GM23338 (cell line): ENCODE results near the gene APOL6. TPM values are rescaled to one million over a fixed set of nuclear protein-coding genes. Genes with fewer than 3 reads are reported as not detected.

Experiments used
- ATAC-seq: fragments of 200-7000 bp; cut with Tn5 transposase; 3 replicates; pipeline ENCODE4 v1.9.1; 2020
- DNase-seq: peaks from one replicate; pipeline ENCODE4 v3.0.0-alpha.2; 2015; ENCODE audit warnings: low spot score
- H2AFZ ChIP-seq: fragments of 200-600 bp; sonication (generic); 2 replicates; pipeline ENCODE4 v1.8.0; 2016; ENCODE audit warnings: antibody characterized with exemption, mild to moderate bottlenecking, moderate library complexity
- H3F3A ChIP-seq: fragments of 200-600 bp; sonication (generic); replicated peaks from 2 replicates; pipeline ENCODE4 v1.8.0; 2017; ENCODE audit warnings: antibody characterized with exemption, mixed run types, low read depth
- H3K27ac ChIP-seq: fragments of 200-600 bp; sonication (generic); 2 replicates; pipeline ENCODE4 v1.6.1; 2016; ENCODE audit warnings: low read depth
- H3K27me3 ChIP-seq: fragments of 200-600 bp; sonication (generic); 2 replicates; pipeline ENCODE4 v1.8.0; 2016; ENCODE audit warnings: mild to moderate bottlenecking, mixed run types, moderate library complexity; ENCODE audit not compliant: insufficient read depth
- H3K36me3 ChIP-seq: fragments of 200-600 bp; sonication (generic); 2 replicates; pipeline ENCODE4 v1.8.0; 2016; ENCODE audit warnings: mild to moderate bottlenecking; ENCODE audit not compliant: insufficient read depth
- H3K4me1 ChIP-seq: fragments of 200-600 bp; sonication (generic); 2 replicates; pipeline ENCODE4 v1.8.0; 2016; ENCODE audit warnings: mild to moderate bottlenecking, moderate library complexity; ENCODE audit not compliant: insufficient read depth
- H3K4me2 ChIP-seq: fragments of 200-600 bp; sonication (generic); 2 replicates; pipeline ENCODE4 v1.7.1; 2017; ENCODE audit warnings: mixed run types
- H3K4me3 ChIP-seq: fragments of 200-600 bp; sonication (generic); 2 replicates; pipeline ENCODE4 v1.6.1; 2016; ENCODE audit warnings: mixed run types
- H3K79me2 ChIP-seq: fragments of 200-600 bp; sonication (generic); replicated peaks from 2 replicates; pipeline ENCODE4 v1.8.0; 2017; ENCODE audit warnings: mild to moderate bottlenecking; ENCODE audit not compliant: insufficient read depth
- H3K9me2 ChIP-seq: fragments of 200-600 bp; sonication (generic); 2 replicates; pipeline ENCODE4 v1.8.0; 2017; ENCODE audit not compliant: insufficient read depth
- H4K20me1 ChIP-seq: fragments of 200-600 bp; sonication (generic); replicated peaks from 2 replicates; pipeline ENCODE4 v1.8.0; 2017; ENCODE audit warnings: mild to moderate bottlenecking; ENCODE audit not compliant: insufficient read depth
- H3K27ac Mint-ChIP-seq: 2 replicates; pipeline ENCODE4 v1.8.0; 2020; ENCODE audit warnings: inconsistent platforms, mild to moderate bottlenecking, moderate library complexity, mixed read lengths
- H3K27me3 Mint-ChIP-seq: 3 replicates; pipeline ENCODE4 v1.8.0; 2022; ENCODE audit warnings: low read depth, mild to moderate bottlenecking, moderate library complexity, mixed read lengths, inconsistent platforms; ENCODE audit not compliant: insufficient read depth, poor library complexity
- H3K36me3 Mint-ChIP-seq: 3 replicates; pipeline ENCODE4 v1.8.0; 2021; ENCODE audit warnings: low read depth, mild to moderate bottlenecking, inconsistent platforms, moderate library complexity, mixed read lengths
- H3K4me1 Mint-ChIP-seq: 3 replicates; pipeline ENCODE4 v1.8.0; 2020; ENCODE audit warnings: mild to moderate bottlenecking, inconsistent platforms, mixed read lengths
- H3K4me3 Mint-ChIP-seq: 3 replicates; pipeline ENCODE4 v1.8.0; 2021; ENCODE audit warnings: moderate library complexity, mild to moderate bottlenecking, inconsistent platforms, mixed read lengths
- H3K9me3 Mint-ChIP-seq: 3 replicates; pipeline ENCODE4 v1.8.0; 2020; ENCODE audit warnings: moderate library complexity, mild to moderate bottlenecking, inconsistent platforms, mixed read lengths
- CREB1 ChIP-seq: fragments of 250-450 bp; sonication (Bioruptor Pico); IDR thresholded peaks from 2 replicates; pipeline ENCODE4 v1.5.0; 2020; ENCODE audit warnings: low read depth, mild to moderate bottlenecking, moderate library complexity
- JUNB ChIP-seq: IDR thresholded peaks from one replicate; pipeline ENCODE4 v1.6.1; 2016; ENCODE audit warnings: antibody characterized with exemption; ENCODE audit not compliant: unreplicated experiment
- NANOG ChIP-seq: IDR thresholded peaks from 2 replicates; pipeline ENCODE4 v1.6.1; 2016; ENCODE audit warnings: antibody characterized with exemption, borderline replicate concordance
- POLR2AphosphoS5 ChIP-seq: IDR thresholded peaks from 2 replicates; pipeline ENCODE4 v1.6.1; 2016; ENCODE audit warnings: antibody characterized with exemption, low read depth
- STAT1 ChIP-seq: IDR thresholded peaks from one replicate; pipeline ENCODE4 v1.6.1; 2016; ENCODE audit warnings: antibody characterized with exemption; ENCODE audit not compliant: unreplicated experiment
- ZNF114 ChIP-seq: fragments of 250-450 bp; sonication (Bioruptor Pico); IDR thresholded peaks from 2 replicates; pipeline ENCODE4 v1.5.0; 2020; ENCODE audit warnings: mild to moderate bottlenecking, moderate library complexity
- ZNF331 ChIP-seq: fragments of 250-450 bp; sonication (Bioruptor Pico); IDR thresholded peaks from 2 replicates; pipeline ENCODE4 v1.5.0; 2020; ENCODE audit warnings: low read depth, mild to moderate bottlenecking, moderate library complexity
- polyA plus RNA-seq: library from polyadenylated mRNA; unstranded; fragments of >200 nt; fragmentation: Nextera tagmentation; extraction: Ambion mirVana; gene quantifications from 2 replicates; pipeline ENCODE4 v1.2.1, GENCODE V29; 2016
- total RNA-seq: library from RNA; depleted of rRNA; stranded (reverse); fragments of >200 nt; shearing (Covaris generic); gene quantifications from 2 replicates; pipeline ENCODE4 v1.2.3, GENCODE V29; 2014
- TF ChIP-seq, protein P1 (sequence below): IDR thresholded peaks from one replicate; pipeline ENCODE4 v1.6.1; 2018; ENCODE audit warnings: antibody characterized with exemption; ENCODE audit not compliant: unreplicated experiment
- TF ChIP-seq, protein P2 (sequence below), 2 experiments: fragments of 200-600 bp in 1 of 2; sonication (generic) in 1 of 2; conservative IDR thresholded peaks; 2 replicates each; pipeline versions ENCODE4 v1.5.1 to v1.6.1; 2016 to 2017; ENCODE audit warnings: antibody characterized with exemption in 2 of 2, low read depth in 2 of 2, mild to moderate bottlenecking in 2 of 2, moderate library complexity in 1 of 2
- TF ChIP-seq, protein P3 (sequence below): IDR thresholded peaks from 2 replicates; pipeline ENCODE4 v1.6.1; 2016; ENCODE audit warnings: antibody characterized with exemption
- TF ChIP-seq, protein P4 (sequence below): fragments of 250-450 bp; sonication (Bioruptor Pico); IDR thresholded peaks from 2 replicates; pipeline ENCODE4 v1.5.0; 2020; ENCODE audit warnings: mild to moderate bottlenecking, moderate library complexity

Gene APOL6
- total and polyA plus RNA-seq, 2 experiments from 2014 or later: 0.10 to 0.14 TPM

DNA sequence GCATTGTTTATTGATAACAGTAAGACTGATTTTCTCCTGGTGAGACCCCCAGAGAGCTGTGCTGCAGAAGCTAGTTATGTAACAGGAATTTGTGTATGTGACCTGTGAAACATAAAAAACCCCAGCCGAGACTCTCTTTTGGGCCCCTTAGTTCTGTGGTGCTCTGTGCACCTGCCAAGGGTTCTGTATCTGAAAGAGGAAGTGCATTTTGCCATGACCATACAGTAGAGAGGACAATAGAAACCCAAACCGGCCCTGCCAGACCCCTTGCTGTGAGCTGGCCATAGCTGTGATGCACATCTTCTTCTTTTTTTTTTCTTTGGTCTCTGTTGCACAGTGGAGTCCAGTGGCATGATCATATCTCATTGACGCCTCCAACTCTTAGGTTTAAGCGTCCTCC lies 38.1 kb downstream of the APOL6 start (continued):
- TF ChIP-seq, protein P1, sequence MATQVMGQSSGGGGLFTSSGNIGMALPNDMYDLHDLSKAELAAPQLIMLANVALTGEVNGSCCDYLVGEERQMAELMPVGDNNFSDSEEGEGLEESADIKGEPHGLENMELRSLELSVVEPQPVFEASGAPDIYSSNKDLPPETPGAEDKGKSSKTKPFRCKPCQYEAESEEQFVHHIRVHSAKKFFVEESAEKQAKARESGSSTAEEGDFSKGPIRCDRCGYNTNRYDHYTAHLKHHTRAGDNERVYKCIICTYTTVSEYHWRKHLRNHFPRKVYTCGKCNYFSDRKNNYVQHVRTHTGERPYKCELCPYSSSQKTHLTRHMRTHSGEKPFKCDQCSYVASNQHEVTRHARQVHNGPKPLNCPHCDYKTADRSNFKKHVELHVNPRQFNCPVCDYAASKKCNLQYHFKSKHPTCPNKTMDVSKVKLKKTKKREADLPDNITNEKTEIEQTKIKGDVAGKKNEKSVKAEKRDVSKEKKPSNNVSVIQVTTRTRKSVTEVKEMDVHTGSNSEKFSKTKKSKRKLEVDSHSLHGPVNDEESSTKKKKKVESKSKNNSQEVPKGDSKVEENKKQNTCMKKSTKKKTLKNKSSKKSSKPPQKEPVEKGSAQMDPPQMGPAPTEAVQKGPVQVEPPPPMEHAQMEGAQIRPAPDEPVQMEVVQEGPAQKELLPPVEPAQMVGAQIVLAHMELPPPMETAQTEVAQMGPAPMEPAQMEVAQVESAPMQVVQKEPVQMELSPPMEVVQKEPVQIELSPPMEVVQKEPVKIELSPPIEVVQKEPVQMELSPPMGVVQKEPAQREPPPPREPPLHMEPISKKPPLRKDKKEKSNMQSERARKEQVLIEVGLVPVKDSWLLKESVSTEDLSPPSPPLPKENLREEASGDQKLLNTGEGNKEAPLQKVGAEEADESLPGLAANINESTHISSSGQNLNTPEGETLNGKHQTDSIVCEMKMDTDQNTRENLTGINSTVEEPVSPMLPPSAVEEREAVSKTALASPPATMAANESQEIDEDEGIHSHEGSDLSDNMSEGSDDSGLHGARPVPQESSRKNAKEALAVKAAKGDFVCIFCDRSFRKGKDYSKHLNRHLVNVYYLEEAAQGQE: no peak
- TF ChIP-seq NANOG (no peak), STAT1 (no peak), ZNF114 (CRISPR knock-in tag) (no peak), POLR2AphosphoS5 (no peak), CREB1 (CRISPR knock-in tag) (no peak), JUNB (no peak), ZNF331 (CRISPR knock-in tag) (no peak)
- TF ChIP-seq, protein P2, sequence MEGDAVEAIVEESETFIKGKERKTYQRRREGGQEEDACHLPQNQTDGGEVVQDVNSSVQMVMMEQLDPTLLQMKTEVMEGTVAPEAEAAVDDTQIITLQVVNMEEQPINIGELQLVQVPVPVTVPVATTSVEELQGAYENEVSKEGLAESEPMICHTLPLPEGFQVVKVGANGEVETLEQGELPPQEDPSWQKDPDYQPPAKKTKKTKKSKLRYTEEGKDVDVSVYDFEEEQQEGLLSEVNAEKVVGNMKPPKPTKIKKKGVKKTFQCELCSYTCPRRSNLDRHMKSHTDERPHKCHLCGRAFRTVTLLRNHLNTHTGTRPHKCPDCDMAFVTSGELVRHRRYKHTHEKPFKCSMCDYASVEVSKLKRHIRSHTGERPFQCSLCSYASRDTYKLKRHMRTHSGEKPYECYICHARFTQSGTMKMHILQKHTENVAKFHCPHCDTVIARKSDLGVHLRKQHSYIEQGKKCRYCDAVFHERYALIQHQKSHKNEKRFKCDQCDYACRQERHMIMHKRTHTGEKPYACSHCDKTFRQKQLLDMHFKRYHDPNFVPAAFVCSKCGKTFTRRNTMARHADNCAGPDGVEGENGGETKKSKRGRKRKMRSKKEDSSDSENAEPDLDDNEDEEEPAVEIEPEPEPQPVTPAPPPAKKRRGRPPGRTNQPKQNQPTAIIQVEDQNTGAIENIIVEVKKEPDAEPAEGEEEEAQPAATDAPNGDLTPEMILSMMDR (conservative IDR thresholded peaks at IDR 0.05; ENCODE audit: low read depth in 2 of 2): no peak
- TF ChIP-seq, protein P3, sequence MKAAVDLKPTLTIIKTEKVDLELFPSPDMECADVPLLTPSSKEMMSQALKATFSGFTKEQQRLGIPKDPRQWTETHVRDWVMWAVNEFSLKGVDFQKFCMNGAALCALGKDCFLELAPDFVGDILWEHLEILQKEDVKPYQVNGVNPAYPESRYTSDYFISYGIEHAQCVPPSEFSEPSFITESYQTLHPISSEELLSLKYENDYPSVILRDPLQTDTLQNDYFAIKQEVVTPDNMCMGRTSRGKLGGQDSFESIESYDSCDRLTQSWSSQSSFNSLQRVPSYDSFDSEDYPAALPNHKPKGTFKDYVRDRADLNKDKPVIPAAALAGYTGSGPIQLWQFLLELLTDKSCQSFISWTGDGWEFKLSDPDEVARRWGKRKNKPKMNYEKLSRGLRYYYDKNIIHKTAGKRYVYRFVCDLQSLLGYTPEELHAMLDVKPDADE: no peak

DNA sequence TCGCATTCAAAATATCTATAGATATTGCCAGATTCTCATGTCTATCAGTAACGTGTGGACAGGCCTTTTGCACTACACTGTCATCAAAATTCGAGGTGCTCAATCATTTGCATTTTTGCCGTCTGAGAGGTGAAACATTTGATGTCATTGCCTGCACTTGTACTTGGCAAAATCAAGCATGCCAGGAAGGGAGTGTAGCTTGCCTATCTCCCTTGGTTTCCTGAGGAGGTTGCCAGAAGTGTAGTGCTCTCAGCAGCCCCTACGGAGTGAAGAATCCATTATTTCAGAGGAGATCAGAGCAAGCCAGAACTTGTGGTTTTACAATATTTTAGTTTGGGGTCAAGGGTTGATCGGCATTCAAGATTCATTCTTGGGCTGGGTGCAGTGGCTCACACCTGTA lies 39.2 kb downstream of the APOL6 start:
- Histone ChIP-seq H3K4me2 (no peak overlapping the region), H3K27ac (no peak overlapping the region), H2AFZ (no peak overlapping the region), H3K4me3 (no peak overlapping the region), H3K4me1 (no peaks in the 10 kb centered on the region), H3K9me2 (no peaks in the 10 kb centered on the region), H3K36me3 (no peaks in the 10 kb centered on the region), H4K20me1 (no peaks in the 10 kb centered on the region), H3F3A (no peaks in the 10 kb centered on the region), H3K79me2 (no peaks in the 10 kb centered on the region), H3K27me3 (no peaks in the 10 kb centered on the region)
- no peak for DNase-seq
- Mint-ChIP-seq H3K4me1 (no peaks in the 10 kb centered on the region), H3K27ac (no peak overlapping the region), H3K36me3 (peaks cover 3% of the 10 kb centered on the region; the same call in 1 of the 3 replicates), H3K4me3 (no peak overlapping the region), H3K9me3 (peaks cover 2% of the 10 kb centered on the region; the same call in 1 of the 3 replicates), H3K27me3 (peaks cover 3% of the 10 kb centered on the region)
- no peak for ATAC-seq
- TF ChIP-seq, protein P4, sequence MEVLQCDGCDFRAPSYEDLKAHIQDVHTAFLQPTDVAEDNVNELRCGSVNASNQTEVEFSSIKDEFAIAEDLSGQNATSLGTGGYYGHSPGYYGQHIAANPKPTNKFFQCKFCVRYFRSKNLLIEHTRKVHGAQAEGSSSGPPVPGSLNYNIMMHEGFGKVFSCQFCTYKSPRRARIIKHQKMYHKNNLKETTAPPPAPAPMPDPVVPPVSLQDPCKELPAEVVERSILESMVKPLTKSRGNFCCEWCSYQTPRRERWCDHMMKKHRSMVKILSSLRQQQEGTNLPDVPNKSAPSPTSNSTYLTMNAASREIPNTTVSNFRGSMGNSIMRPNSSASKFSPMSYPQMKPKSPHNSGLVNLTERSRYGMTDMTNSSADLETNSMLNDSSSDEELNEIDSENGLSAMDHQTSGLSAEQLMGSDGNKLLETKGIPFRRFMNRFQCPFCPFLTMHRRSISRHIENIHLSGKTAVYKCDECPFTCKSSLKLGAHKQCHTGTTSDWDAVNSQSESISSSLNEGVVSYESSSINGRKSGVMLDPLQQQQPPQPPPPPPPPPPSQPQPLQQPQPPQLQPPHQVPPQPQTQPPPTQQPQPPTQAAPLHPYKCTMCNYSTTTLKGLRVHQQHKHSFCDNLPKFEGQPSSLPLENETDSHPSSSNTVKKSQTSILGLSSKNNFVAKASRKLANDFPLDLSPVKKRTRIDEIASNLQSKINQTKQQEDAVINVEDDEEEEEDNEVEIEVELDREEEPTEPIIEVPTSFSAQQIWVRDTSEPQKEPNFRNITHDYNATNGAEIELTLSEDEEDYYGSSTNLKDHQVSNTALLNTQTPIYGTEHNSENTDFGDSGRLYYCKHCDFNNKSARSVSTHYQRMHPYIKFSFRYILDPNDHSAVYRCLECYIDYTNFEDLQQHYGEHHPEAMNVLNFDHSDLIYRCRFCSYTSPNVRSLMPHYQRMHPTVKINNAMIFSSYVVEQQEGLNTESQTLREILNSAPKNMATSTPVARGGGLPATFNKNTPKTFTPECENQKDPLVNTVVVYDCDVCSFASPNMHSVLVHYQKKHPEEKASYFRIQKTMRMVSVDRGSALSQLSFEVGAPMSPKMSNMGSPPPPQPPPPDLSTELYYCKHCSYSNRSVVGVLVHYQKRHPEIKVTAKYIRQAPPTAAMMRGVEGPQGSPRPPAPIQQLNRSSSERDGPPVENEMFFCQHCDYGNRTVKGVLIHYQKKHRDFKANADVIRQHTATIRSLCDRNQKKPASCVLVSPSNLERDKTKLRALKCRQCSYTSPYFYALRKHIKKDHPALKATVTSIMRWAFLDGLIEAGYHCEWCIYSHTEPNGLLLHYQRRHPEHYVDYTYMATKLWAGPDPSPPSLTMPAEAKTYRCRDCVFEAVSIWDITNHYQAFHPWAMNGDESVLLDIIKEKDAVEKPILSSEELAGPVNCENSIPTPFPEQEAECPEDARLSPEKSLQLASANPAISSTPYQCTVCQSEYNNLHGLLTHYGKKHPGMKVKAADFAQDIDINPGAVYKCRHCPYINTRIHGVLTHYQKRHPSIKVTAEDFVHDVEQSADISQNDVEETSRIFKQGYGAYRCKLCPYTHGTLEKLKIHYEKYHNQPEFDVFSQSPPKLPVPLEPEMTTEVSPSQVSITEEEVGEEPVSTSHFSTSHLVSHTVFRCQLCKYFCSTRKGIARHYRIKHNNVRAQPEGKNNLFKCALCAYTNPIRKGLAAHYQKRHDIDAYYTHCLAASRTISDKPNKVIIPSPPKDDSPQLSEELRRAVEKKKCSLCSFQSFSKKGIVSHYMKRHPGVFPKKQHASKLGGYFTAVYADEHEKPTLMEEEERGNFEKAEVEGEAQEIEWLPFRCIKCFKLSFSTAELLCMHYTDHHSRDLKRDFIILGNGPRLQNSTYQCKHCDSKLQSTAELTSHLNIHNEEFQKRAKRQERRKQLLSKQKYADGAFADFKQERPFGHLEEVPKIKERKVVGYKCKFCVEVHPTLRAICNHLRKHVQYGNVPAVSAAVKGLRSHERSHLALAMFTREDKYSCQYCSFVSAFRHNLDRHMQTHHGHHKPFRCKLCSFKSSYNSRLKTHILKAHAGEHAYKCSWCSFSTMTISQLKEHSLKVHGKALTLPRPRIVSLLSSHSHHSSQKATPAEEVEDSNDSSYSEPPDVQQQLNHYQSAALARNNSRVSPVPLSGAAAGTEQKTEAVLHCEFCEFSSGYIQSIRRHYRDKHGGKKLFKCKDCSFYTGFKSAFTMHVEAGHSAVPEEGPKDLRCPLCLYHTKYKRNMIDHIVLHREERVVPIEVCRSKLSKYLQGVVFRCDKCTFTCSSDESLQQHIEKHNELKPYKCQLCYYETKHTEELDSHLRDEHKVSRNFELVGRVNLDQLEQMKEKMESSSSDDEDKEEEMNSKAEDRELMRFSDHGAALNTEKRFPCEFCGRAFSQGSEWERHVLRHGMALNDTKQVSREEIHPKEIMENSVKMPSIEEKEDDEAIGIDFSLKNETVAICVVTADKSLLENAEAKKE (CRISPR knock-in tag): no peak
- TF ChIP-seq, protein P2 (conservative IDR thresholded peaks at IDR 0.05; ENCODE audit: low read depth in 2 of 2): no peak
